ENCODE results near the gene CHRM2.

The CHRM2 gene

DNA sequence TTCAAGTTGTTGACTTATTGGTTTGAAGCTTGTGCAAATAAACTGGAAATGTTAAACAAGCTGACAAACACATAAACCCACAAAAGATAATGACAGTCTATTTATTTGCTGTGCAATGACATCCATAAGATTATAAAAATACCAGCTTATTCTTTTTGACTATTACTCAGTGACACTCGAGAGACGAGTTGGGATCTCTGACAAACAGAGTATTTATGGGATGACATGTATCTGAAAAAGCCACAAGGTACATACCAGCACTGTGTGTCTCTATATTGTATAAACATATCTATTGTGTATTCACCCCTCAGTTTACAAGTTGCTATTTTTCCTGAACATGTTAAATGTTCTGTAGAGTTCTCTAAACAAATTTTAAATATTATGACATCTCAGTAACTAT is 88.9 kb downstream of the CHRM2 start:
- no peak for DNase-seq (ENCODE audit: low read depth, low spot score)

DNA sequence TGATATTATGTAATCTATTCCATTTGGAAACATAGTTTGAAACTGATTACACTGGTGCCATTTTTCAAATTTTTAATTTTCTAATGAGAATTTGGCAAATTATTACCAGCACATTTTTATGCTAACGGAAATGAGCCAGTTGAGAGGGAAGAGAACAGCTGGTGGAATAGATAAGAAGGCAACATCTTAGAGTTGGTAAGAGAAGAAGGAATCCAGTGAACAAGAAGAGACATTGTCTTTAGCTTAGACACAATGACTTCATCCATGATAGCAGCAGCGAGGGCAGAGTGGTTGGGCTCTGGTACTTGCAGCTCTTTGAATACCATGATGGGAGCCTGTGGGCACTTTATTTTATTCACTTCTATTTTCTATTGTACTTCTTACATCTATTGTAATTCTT is 89.6 kb downstream of the CHRM2 start:
- DNase-seq (ENCODE audit: low read depth, low spot score) = no peak

DNA sequence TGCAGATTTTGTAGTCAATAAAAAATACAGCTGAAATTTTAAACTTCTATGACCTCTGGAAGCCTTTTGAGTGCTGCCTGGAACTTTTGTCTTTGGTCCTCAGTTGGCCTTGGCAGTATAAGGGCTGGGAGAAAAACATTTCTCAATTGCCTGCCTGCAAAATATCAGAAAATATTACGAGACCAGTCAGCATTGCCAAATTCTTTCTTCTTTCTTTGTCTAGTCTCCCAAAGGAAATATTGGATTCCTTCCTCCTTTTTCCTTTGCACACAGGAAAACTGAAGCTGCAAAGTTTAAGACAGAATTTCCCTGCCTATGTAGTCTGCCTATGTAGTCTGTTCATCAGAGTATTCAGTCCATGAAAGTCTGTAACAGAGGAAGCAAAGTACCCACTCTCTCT is 95.9 kb downstream of the CHRM2 start:
- no peak for DNase-seq (ENCODE audit: low read depth, low spot score)

GRCh38 chr7:136966825-136967224 is 98.4 kb downstream of the CHRM2 start:
- DNase-seq (ENCODE audit: low read depth, low spot score) = no peak

- no peak for DNase-seq (ENCODE audit: low read depth, low spot score)
These were observed 101.3 kb downstream of the CHRM2 start for GRCh38 chr7:136969761-136970160.

- DNase-seq (ENCODE audit: low read depth, low spot score) = no peak
These were observed 103.3 kb downstream of the CHRM2 start for GRCh38 chr7:136971776-136972175.

DNA sequence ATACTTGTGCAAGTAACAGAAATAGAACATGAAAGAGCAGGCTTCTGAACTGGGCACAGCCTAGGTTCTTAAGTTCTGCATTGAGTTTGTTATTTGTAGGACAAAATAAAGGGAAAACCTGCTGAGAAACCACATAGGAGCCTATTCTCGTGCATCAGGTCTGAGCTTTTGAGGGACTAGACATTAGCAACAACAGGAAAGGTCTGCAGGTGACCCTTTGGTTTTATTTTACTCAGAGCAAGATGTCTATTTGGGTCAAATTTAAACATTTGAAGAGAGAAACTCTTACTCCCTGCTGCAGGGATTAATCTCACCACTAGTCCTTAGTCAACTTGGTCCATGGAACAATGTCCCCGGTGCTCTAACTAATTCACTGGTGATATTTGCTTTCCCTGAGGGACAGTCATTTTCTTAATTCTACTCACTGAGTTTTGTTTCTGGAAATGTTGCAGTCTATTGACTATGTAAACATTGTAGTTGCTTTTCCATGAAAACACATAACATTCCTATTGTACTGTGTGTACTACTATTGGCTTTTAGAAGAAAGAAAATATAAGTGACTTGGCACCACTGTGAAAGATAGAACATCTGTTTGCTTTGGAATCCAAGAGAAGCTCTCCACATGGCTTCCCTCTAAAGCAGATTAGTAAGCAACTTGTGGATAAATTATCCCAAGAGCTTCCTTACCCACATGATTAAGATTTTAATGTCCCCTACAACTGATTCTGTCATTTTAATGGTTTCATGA is 108.2 kb downstream of the CHRM2 start:
- DNase-seq (ENCODE audit: low read depth, low spot score) = no peak

DNA sequence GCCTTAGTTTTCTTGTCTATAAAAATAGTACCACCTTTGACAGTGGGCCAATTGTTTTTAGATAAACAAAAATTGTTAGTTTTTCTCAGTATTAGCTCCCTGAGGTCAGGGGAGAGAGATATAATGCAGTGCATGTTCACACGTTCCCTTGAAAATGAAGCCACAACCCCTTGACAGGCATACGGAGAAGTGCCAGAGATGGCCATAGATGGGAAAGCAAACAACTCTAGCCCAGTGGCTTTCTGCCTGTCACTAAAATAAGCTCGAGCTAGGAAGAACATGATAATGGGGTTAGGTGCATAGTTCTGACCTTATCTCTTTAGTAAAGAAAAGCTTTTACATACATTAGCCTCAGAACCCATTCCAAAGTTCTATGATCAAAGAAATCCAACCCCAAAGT is 124.9 kb downstream of the CHRM2 start:
- DNase-seq (ENCODE audit: low read depth, low spot score) = no peak

GRCh38 chr7:136997735-136998134 is 129.3 kb downstream of the CHRM2 start:
- no peak for DNase-seq (ENCODE audit: low read depth, low spot score)

- DNase-seq (ENCODE audit: low read depth, low spot score) = no peak
These were observed 130.0 kb downstream of the CHRM2 start for GRCh38 chr7:136998495-136998894.

DNA sequence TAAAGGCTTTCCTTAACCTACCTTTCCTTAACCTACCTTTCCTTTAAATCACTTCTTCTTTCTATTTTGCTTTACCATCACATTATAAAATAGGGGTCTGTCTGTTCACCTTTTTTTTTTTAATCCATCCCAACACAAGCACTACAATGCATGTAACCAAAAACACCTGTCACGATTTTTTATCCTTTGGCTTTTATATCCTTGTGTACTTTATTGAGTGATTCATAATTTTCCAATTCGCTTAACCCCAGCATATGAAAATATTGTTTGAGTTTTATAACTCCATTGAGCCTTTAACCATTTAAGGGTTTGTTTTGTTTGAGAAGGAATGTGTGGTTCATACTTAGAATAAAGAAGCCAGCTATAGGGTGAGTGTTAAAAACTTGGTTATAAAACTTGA is 132.2 kb downstream of the CHRM2 start:
- no peak for DNase-seq (ENCODE audit: low read depth, low spot score)

GRCh38 chr7:137001041-137001440 is 132.6 kb downstream of the CHRM2 start:
- no peak for DNase-seq (ENCODE audit: low read depth, low spot score)

GRCh38 chr7:137001478-137001877 is 133.0 kb downstream of the CHRM2 start:
- DNase-seq (ENCODE audit: low read depth, low spot score) = no peak

GRCh38 chr7:137003086-137003485 is 134.6 kb downstream of the CHRM2 start:
- DNase-seq (ENCODE audit: low read depth, low spot score) = no peak

DNA sequence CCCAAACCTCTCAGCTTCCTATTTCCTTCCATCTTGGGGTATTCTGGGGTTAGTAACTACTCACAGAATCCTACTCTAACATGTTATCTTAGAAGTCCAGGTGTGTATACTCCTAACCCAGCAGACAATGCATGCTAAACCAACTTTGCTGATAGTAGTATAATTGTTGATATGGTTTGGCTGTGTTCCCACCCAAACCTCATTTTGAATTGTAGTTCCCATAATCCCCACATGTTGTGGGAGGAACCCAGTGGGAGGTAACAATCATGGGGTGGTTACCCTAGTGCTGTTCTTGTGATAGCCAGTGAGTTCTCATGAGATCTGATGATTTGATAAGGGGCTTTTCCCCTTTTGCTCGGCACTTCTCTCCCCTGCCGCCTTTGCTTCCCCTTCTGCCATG is 135.1 kb downstream of the CHRM2 start:
- DNase-seq (ENCODE audit: low read depth, low spot score) = no peak

DNA sequence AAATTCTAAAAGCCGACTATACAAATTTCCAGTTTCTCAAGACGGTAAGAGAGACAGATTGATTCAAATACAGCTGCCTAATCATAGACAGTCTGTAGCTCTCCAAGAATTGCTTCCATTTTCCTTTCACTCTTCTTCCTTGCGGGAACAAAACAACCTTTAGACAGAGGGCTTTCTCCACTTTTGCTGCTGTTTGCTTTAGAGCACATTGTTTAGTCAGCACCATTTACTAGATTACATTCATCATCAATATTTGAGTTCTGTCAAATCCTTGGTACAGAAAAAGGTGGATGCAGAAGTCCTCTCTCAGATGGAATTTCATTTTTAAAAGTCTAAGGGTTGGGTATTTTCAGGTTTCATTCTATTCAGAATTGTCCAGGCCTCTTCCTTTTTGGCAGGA is 137.4 kb downstream of the CHRM2 start:
- DNase-seq (ENCODE audit: low read depth, low spot score) = no peak

- no peak for DNase-seq (ENCODE audit: low read depth, low spot score)
These were observed 137.8 kb downstream of the CHRM2 start for GRCh38 chr7:137006293-137006692.

DNA sequence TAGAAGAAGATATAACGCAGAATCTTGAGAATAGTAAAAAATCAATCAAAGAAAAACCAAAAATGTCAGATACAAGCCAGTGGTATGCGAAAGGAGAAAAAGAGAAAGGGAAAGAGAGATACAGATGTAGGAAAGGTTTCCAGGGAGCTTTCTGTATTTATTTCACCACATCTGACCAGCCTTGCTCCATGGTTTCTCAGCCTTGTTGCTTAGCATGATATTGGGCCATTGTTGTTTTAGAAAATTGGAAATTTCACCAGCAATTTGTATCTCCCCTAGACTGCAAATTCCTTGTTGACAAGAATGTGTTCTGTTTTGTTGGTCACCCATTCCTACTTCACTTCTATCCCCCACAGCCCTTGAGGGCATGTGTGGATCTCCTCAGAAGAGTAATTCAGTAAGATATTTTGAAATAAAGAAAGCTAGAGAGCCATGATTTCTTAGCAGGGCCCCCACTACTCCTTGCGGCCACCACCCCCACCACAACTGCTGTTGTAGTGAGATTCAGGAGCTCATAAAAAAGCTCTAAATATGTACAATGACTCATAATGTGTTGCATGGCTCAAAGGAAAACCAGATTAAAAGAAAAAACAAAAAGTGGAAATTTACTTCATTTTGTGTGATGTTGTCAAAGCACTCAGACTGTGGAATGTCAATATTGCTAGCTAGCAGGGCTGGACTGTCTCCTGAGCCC is 138.7 kb downstream of the CHRM2 start:
- no peak for DNase-seq (ENCODE audit: low read depth, low spot score)

DNA sequence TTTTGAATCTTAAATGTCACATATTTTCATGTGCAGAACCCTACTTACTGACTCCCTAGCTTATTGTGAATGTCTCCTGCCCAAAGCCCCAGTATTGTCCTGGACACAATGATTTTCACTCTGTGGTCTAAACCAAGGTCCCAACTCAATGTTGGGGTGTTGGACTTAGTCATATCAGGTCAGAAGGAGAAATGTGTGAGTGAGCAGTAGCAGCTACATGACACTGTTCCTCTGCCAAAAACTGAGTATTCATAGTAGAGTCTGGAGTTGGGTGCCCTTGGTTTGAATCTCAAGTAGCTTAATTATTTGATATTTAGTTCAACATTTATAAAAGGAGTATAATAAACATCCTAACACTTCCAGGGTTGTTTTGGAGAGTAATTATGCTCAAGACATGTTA is 141.0 kb downstream of the CHRM2 start:
- no peak for DNase-seq (ENCODE audit: low read depth, low spot score)

DNA sequence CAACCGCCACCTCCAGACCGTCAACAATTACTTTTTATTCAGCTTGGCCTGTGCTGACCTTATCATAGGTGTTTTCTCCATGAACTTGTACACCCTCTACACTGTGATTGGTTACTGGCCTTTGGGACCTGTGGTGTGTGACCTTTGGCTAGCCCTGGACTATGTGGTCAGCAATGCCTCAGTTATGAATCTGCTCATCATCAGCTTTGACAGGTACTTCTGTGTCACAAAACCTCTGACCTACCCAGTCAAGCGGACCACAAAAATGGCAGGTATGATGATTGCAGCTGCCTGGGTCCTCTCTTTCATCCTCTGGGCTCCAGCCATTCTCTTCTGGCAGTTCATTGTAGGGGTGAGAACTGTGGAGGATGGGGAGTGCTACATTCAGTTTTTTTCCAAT is 146.6 kb downstream of the CHRM2 start:
- no peak for DNase-seq (ENCODE audit: low read depth, low spot score)

DNA sequence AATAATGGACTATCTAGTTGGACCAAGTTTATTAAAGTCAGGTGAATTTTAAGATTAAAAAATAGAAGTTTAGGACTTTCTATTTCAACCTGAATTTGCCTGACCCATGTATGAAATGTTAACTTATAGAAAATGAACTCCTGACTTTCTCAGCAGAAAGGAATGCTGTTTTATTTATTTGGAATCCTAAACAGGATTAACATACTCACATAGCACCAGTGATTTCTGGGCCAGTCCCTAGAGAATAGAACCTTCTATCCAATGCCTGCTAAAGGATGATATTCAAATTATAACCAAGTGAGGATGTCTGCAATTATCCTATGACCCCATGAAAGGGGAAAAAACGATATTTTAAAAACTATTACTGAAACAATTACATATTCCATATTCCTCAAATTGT is 148.8 kb downstream of the CHRM2 start:
- DNase-seq (ENCODE audit: low read depth, low spot score) = no peak

GRCh38 chr7:137018468-137018867 is 150.0 kb downstream of the CHRM2 start:
- no peak for DNase-seq (ENCODE audit: low read depth, low spot score)

GRCh38 chr7:137020351-137020750 is 151.9 kb downstream of the CHRM2 start:
- DNase-seq (ENCODE audit: low read depth, low spot score) = no peak

All from activated CD4-positive, CD25-positive, alpha-beta regulatory T cell treated with anti-CD3 and anti-CD28 coated beads, Interleukin-2, amount 50 U/mL, for 16 hours (primary cell).